Fibroblast of upper back skin (primary cell): ENCODE data around the gene CALCB.
"Not testable (repeated sequence)": the region's sequence is repeated elsewhere in the genome, so short reads cannot be mapped to it uniquely, and the experiment has no call there.

Source experiments
- DNase-seq: peaks from one replicate; pipeline ENCODE4 v3.0.0-alpha.2; 2013

Gene CALCB

GRCh38 chr11:15073361-15074205 is at the start of gene CALCB:
Gene CALCB (plus strand): TSS chr11:15073593. CDS start chr11:15074719, 1,126 bp downstream.
- DNase-seq = no peak

GRCh38 chr11:15027011-15027410 is 46.4 kb upstream of the CALCB start:
- no peak for DNase-seq

- DNase-seq = no peak
Measured at GRCh38 chr11:15027956-15028355, 45.4 kb upstream of the CALCB start.

- DNase-seq = no peak
Measured at GRCh38 chr11:15028379-15028778, 45.0 kb upstream of the CALCB start.

GRCh38 chr11:15031945-15032344 is 41.4 kb upstream of the CALCB start:
- DNase-seq = not testable (repeated sequence)

GRCh38 chr11:15034687-15035267 is 38.6 kb upstream of the CALCB start:
- DNase-seq = no peak

GRCh38 chr11:15035283-15035682 is 38.1 kb upstream of the CALCB start:
- DNase-seq = no peak

GRCh38 chr11:15038963-15039362 is 34.4 kb upstream of the CALCB start:
- peak; percentile 10 for DNase-seq

- DNase-seq = no peak
Measured at GRCh38 chr11:15045209-15045608, 28.2 kb upstream of the CALCB start.

GRCh38 chr11:15045891-15046290 is 27.5 kb upstream of the CALCB start:
- DNase-seq = no peak

- not testable (repeated sequence) for DNase-seq
Measured at GRCh38 chr11:15046673-15047072, 26.7 kb upstream of the CALCB start.

- no peak for DNase-seq
Measured at GRCh38 chr11:15048616-15049015, 24.8 kb upstream of the CALCB start.

- peak; percentile 52 for DNase-seq
Measured at GRCh38 chr11:15053191-15053685, 20.2 kb upstream of the CALCB start.

- DNase-seq = no peak
Measured at GRCh38 chr11:15055620-15056356, 17.6 kb upstream of the CALCB start.

- DNase-seq = no peak
Measured at GRCh38 chr11:15057329-15057728, 16.1 kb upstream of the CALCB start.

- DNase-seq = no peak
Measured at GRCh38 chr11:15059132-15059915, 14.1 kb upstream of the CALCB start.

GRCh38 chr11:15062599-15062998 is 10.8 kb upstream of the CALCB start:
- no peak for DNase-seq

GRCh38 chr11:15069751-15070150 is 3.6 kb upstream of the CALCB start:
- not testable (repeated sequence) for DNase-seq

GRCh38 chr11:15071556-15072255 is 1.7 kb upstream of the CALCB start:
- DNase-seq = no peak

GRCh38 chr11:15072551-15073143 is 746 bp upstream of the CALCB start:
- no peak for DNase-seq
